HL-60/S4 treated with retinoic acid at 250 ng/mL for 4 days and 3 days (cell line): ENCODE results near the gene SCGB3A2.

Source experiments
- in situ Hi-C: fragments of 300-500 bp; cut with MboI; formaldehyde crosslinking; loops from 2 replicates; pipeline ENCODE4 v1.7.0; 2022; ENCODE audit warnings: low sequenced_read_pairs

The SCGB3A2 gene

GRCh38 chr5:147878066-147878759, at the start of gene SCGB3A2:
Gene SCGB3A2, plus strand, starts transcription at chr5:147878711. Its CDS starts 93 bp downstream, at chr5:147878804.
- in situ Hi-C loops, result no loop called here

GRCh38 chr5:147830035-147830434, 48.5 kb upstream of the SCGB3A2 start:
- in situ Hi-C loops, result no loop called here

- in situ Hi-C loops, result no loop called here
Observed at GRCh38 chr5:147831465-147831864, 47.0 kb upstream of the SCGB3A2 start, which contains the start of gene SPINK1. Gene SPINK1, minus strand, starts transcription at chr5:147831671. Its CDS starts 94 bp downstream, at chr5:147831577.

- in situ Hi-C loops, result no loop called here
Observed at GRCh38 chr5:147832541-147832940, 46.0 kb upstream of the SCGB3A2 start.

GRCh38 chr5:147835386-147835798, 43.1 kb upstream of the SCGB3A2 start:
- in situ Hi-C loops, result no loop called here

GRCh38 chr5:147836439-147836838, 42.1 kb upstream of the SCGB3A2 start:
- in situ Hi-C loops, result no loop called here

GRCh38 chr5:147842869-147843268, 35.6 kb upstream of the SCGB3A2 start:
- in situ Hi-C loops, result no loop called here

GRCh38 chr5:147844846-147845245, 33.7 kb upstream of the SCGB3A2 start:
- in situ Hi-C loops, result no loop called here

GRCh38 chr5:147845618-147846017, 32.9 kb upstream of the SCGB3A2 start:
- in situ Hi-C loops, result no loop called here

- in situ Hi-C loops, result no loop called here
Observed at GRCh38 chr5:147849226-147849625, 29.3 kb upstream of the SCGB3A2 start.

- in situ Hi-C loops, result no loop called here
Observed at GRCh38 chr5:147851578-147851977, 26.9 kb upstream of the SCGB3A2 start.

- in situ Hi-C loops, result no loop called here
Observed at GRCh38 chr5:147852365-147852764, 26.1 kb upstream of the SCGB3A2 start.

- in situ Hi-C loops, result no loop called here
Observed at GRCh38 chr5:147853372-147853987, 25.0 kb upstream of the SCGB3A2 start.

GRCh38 chr5:147854331-147854730, 24.2 kb upstream of the SCGB3A2 start:
- in situ Hi-C loops, result no loop called here

- in situ Hi-C loops, result no loop called here
Observed at GRCh38 chr5:147854894-147855773, 23.4 kb upstream of the SCGB3A2 start.

- in situ Hi-C loops, result no loop called here
Observed at GRCh38 chr5:147855774-147856069, 22.8 kb upstream of the SCGB3A2 start.

GRCh38 chr5:147856801-147857200, 21.7 kb upstream of the SCGB3A2 start:
- in situ Hi-C loops, result no loop called here

GRCh38 chr5:147857302-147858129, 21.0 kb upstream of the SCGB3A2 start:
- in situ Hi-C loops, result no loop called here

GRCh38 chr5:147858565-147858964, 19.9 kb upstream of the SCGB3A2 start:
- in situ Hi-C loops, result no loop called here

- in situ Hi-C loops, result no loop called here
Observed at GRCh38 chr5:147859962-147860640, 18.4 kb upstream of the SCGB3A2 start.
